GM12878 (cell line): ENCODE results near the gene DCUN1D3. TPM values are rescaled to one million over a fixed set of nuclear protein-coding genes. Genes with fewer than 3 reads are reported as not detected.
A peak's percentile ranks its signal among the peaks of the same experiment; 100 is the strongest.

Experiments used
- ATAC-seq: fragments of 200-7000 bp; cut with Tn5 transposase; 3 replicates; pipeline ENCODE4 v1.9.1; 2020; ENCODE audit warnings: mild to moderate bottlenecking, moderate library complexity
- BruUV-seq: library from RNA; stranded (reverse); fragments of 400-500 nt; replicated peaks from 2 replicates; lab custom pipeline; 2021; lab: Mats Ljungman, UMichigan
- CTCF ChIA-PET: fragments of 300-600 bp; sonication (Branson Sonifier 250); formaldehyde crosslinking; extraction: SDS; loops from one replicate; lab custom pipeline; 2021; ENCODE audit warnings: inconsistent platforms; lab: Yijun Ruan, JAX
- POLR2A ChIA-PET: fragments of 350-600 bp; formaldehyde crosslinking; extraction: SDS; loops from one replicate; lab custom pipeline; 2021; ENCODE audit warnings: inconsistent platforms; lab: Charles Lee
- RAD21 ChIA-PET: fragments of 300-600 bp; sonication (Branson Sonifier 250); formaldehyde crosslinking; loops from one replicate; lab custom pipeline; 2023; ENCODE audit warnings: antibody characterized with exemption; ENCODE audit not compliant: unreplicated experiment; lab: Charles Lee
- SMC1A ChIA-PET: fragments of 300-600 bp; sonication (Branson Sonifier 250); formaldehyde crosslinking; loops from one replicate; lab custom pipeline; 2023; ENCODE audit not compliant: unreplicated experiment, uncharacterized antibody; lab: Charles Lee
- DNase-seq: peaks from one replicate; pipeline ENCODE4 v3.0.0-alpha.2; 2011; ENCODE audit warnings: low read depth, low spot score
- FAIRE-seq: peaks from 3 replicates; lab custom pipeline; 2011; peaks lifted over from hg19 to GRCh38; lab: Jason Lieb, UNC
- H2AFZ ChIP-seq: 2 replicates; pipeline ENCODE4 v1.6.0; 2011; ENCODE audit warnings: low read depth, low read length, control low read depth; ENCODE audit not compliant: control insufficient read depth
- H3K27ac ChIP-seq: 2 replicates; pipeline ENCODE4 v1.5.1; 2011; ENCODE audit warnings: control low read depth; ENCODE audit not compliant: control insufficient read depth, insufficient read depth
- H3K27me3 ChIP-seq, 2 experiments: replicated peaks in 1 of 2; 2 replicates each; pipeline versions ENCODE4 v1.6.0 to v1.6.1; 2011; ENCODE audit warnings: low read length in 1 of 2; ENCODE audit not compliant: control insufficient read depth in 2 of 2, insufficient read depth in 2 of 2
- H3K36me3 ChIP-seq, 2 experiments: 2 replicates each; pipeline ENCODE4 v1.5.1; 2011; ENCODE audit warnings: low read length in 1 of 2; ENCODE audit not compliant: control insufficient read depth in 2 of 2, insufficient read depth in 2 of 2
- H3K4me1 ChIP-seq: 2 replicates; pipeline ENCODE4 v1.6.1; 2011; ENCODE audit warnings: mild to moderate bottlenecking, low read length, moderate library complexity, mixed read lengths; ENCODE audit not compliant: control insufficient read depth, insufficient read depth
- H3K4me2 ChIP-seq: 2 replicates; pipeline ENCODE4 v1.6.0; 2011; ENCODE audit warnings: control low read depth; ENCODE audit not compliant: control insufficient read depth, insufficient read depth
- H3K4me3 ChIP-seq: fragments of 200-600 bp; sonication (generic); 2 replicates; pipeline ENCODE4 v1.5.1; 2016
- H3K79me2 ChIP-seq: 2 replicates; pipeline ENCODE4 v1.6.0; 2011; ENCODE audit warnings: low read length; ENCODE audit not compliant: control insufficient read depth, insufficient read depth
- H3K9ac ChIP-seq: 2 replicates; pipeline ENCODE4 v1.8.0; 2011; ENCODE audit warnings: low read length, control low read depth, mixed read lengths; ENCODE audit not compliant: control insufficient read depth, insufficient read depth
- H3K9me3 ChIP-seq: replicated peaks from 3 replicates; pipeline ENCODE4 v1.5.1; 2011; ENCODE audit warnings: mild to moderate bottlenecking, low read length; ENCODE audit not compliant: control insufficient read depth, insufficient read depth
- H4K20me1 ChIP-seq: 2 replicates; pipeline ENCODE4 v1.6.0; 2011; ENCODE audit not compliant: control insufficient read depth, insufficient read depth
- ASH2L ChIP-seq: fragments of 300-600, 200-600 bp; sonication (generic); IDR thresholded peaks from 2 replicates; pipeline ENCODE4 v1.6.1; 2017; ENCODE audit warnings: low read depth, mild to moderate bottlenecking, borderline replicate concordance
- EP300 ChIP-seq, 2 experiments: fragments of 150-350 bp in 1 of 2; IDR thresholded peaks; 2 replicates each; pipeline ENCODE4 v1.6.1; 2011 to 2012; ENCODE audit warnings: low read depth in 2 of 2, low read length in 2 of 2, borderline replicate concordance in 1 of 2, improper control_type of control experiment in 1 of 2, inconsistent platforms in 1 of 2; ENCODE audit not compliant: control insufficient read depth in 1 of 2
- GATAD2B ChIP-seq: fragments of 450-650 bp; conservative IDR thresholded peaks from 2 replicates; pipeline ENCODE4 v1.6.1; 2017; ENCODE audit warnings: low read depth, mild to moderate bottlenecking, moderate library complexity
- IRF4 ChIP-seq: IDR thresholded peaks from 2 replicates; pipeline ENCODE4 v1.6.1; 2011; ENCODE audit warnings: low read depth, low read length
- MEF2B ChIP-seq: fragments of 450-650 bp; IDR thresholded peaks from 2 replicates; pipeline ENCODE4 v1.6.1; 2018; ENCODE audit warnings: mild to moderate bottlenecking, moderate library complexity; ENCODE audit not compliant: partially characterized antibody, poor library complexity, severe bottlenecking
- MYC ChIP-seq: IDR thresholded peaks from 2 replicates; pipeline ENCODE4 v1.6.1; 2011; ENCODE audit warnings: mild to moderate bottlenecking, low read length, moderate library complexity, inconsistent platforms; ENCODE audit not compliant: insufficient read depth, insufficient replicate concordance, insufficient read length, severe bottlenecking
- PKNOX1 ChIP-seq: fragments of 450-650 bp; IDR thresholded peaks from 2 replicates; pipeline ENCODE4 v1.6.1; 2016; ENCODE audit warnings: mild to moderate bottlenecking
- RUNX3 ChIP-seq: IDR thresholded peaks from 2 replicates; pipeline ENCODE4 v1.6.1; 2012; ENCODE audit warnings: low read length, inconsistent platforms
- WGBS: methylation state at CpG from one replicate; pipeline ENCODE4 v1.1.6; 2016; ENCODE audit warnings: low lambda C conversion rate; ENCODE audit not compliant: insufficient replicate concordance, insufficient coverage; ENCODE audit errors: missing lambda C conversion rate; 5-methylcytosine and 5-hydroxymethylcytosine counted together
- in situ Hi-C: fragments of 300-500 bp; cut with MboI; formaldehyde crosslinking; loops from 9 replicates; pipeline ENCODE4 v1.14.3; 2018; ENCODE audit warnings: mixed read lengths
- intact Hi-C: fragments of 100-400 bp; cut with micrococcal nuclease; formaldehyde crosslinking; loops from one replicate; pipeline ENCODE4 v1.14.2; 2022; ENCODE audit not compliant: unreplicated experiment
- polyA plus RNA-seq, 11 experiments: library from polyadenylated mRNA; depleted of rRNA in 4 of 11; unstranded in 6 of 11; stranded (reverse) in 5 of 11; fragments of >200 nt; fragmentation: Nextera tagmentation in 4 of 11; fragmentation: Illumina TruSeq in 1 of 11; extraction: Ambion mirVana in 4 of 11; extraction: Trizol in 1 of 11; gene quantifications; 1 replicate in 1 of 11; 2 replicates in 10 of 11; pipeline versions ENCODE4 v1.2.1 to v1.2.3, GENCODE V29; 2011 to 2016; ENCODE audit warnings: inconsistent platforms in 2 of 11, missing spikeins in 2 of 11, low read depth in 1 of 11
- total RNA-seq, 4 experiments: library from RNA; depleted of rRNA in 3 of 4; stranded (reverse); fragments of >200 nt in 3 of 4; fragmentation: Illumina TruSeq in 1 of 4; extraction: Trizol in 1 of 4; gene quantifications; 2 replicates each; pipeline versions ENCODE4 v1.2.1 to v1.2.3, GENCODE V29; 2013 to 2021
- TF ChIP-seq, protein P1 (sequence below): IDR thresholded peaks from 2 replicates; pipeline ENCODE4 v1.6.1; 2011; ENCODE audit warnings: mild to moderate bottlenecking, low read depth, low read length, moderate library complexity; ENCODE audit not compliant: insufficient replicate concordance

The DCUN1D3 gene
- total and polyA plus RNA-seq, 10 of the 15 experiments (the other 5 are each of a cell fraction or from before 2014, with no cell fraction given), result 0.47 to 4.5 (median 1.9) TPM

- Histone ChIP-seq H3K4me3 (no peak overlapping the region), H2AFZ (no peak overlapping the region), H3K79me2 (no peaks in the 10 kb centered on the region), H3K27me3 (no peaks in the 10 kb centered on the region), H4K20me1 (no peaks in the 10 kb centered on the region), H3K4me1 (peaks cover 4% of the 10 kb centered on the region; the same call in 1 of the 2 replicates), H3K9ac (no peak overlapping the region), H3K27ac (no peak overlapping the region), H3K4me2 (no peak overlapping the region), H3K36me3 (peaks cover 4 to 6% of the 10 kb centered on the region in 2 experiments; a peak in 3 of 4 replicates), H3K9me3 (no peaks in the 10 kb centered on the region)
- ATAC-seq (no peak), DNase-seq (no peak), FAIRE-seq (no peak)
- intact Hi-C loops (no loop called here), in situ Hi-C loops (no loop called here)
- SMC1A ChIA-PET, result interaction anchor here (0.9 to 1.5 kb wide), 5 partner anchors 10 to 241 kb away, joined by 3 to 4 read pairs (median 3); no protein-coding TSS in a partner anchor
- TF ChIP-seq IRF4 (no peak), ASH2L (no peak), MYC (no peak), PKNOX1 (peak; percentile 53), GATAD2B (no peak), MEF2B (peak; percentile 33), EP300 (IDR thresholded peaks at IDR 0.05; ENCODE audit: borderline replicate concordance in 1 of 2, control insufficient read depth in 1 of 2, low read depth in 2 of 2, low read length in 2 of 2) (0 out of 4 replicates have a peak, but pooled peaks of 1 of the 2 experiments have one; percentile 12), RUNX3 (peak; percentile 67)
- TF ChIP-seq, protein P1, sequence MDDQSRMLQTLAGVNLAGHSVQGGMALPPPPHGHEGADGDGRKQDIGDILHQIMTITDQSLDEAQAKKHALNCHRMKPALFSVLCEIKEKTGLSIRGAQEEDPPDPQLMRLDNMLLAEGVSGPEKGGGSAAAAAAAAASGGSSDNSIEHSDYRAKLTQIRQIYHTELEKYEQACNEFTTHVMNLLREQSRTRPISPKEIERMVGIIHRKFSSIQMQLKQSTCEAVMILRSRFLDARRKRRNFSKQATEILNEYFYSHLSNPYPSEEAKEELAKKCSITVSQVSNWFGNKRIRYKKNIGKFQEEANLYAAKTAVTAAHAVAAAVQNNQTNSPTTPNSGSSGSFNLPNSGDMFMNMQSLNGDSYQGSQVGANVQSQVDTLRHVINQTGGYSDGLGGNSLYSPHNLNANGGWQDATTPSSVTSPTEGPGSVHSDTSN, result peak; percentile 37
- POLR2A ChIA-PET, result interaction anchor here (1.7 kb wide), 1 partner anchor 13 kb away, joined by 3 read pairs; no protein-coding TSS in a partner anchor
- no TSS peak for BruUV-seq
- RAD21 ChIA-PET, result interaction anchor here (0.6 to 2.7 kb wide), 2 partner anchors 38 to 241 kb away, joined by 3 to 6 read pairs; partner anchors contain the start of genes ERI2 and REXO5
- 95% methylated on average over 2 of the region's 2 CpGs for WGBS
- CTCF ChIA-PET, result interaction anchor here (1.0 to 1.1 kb wide), 2 partner anchors 11 to 457 kb away, joined by 3 to 4 read pairs; no protein-coding TSS in a partner anchor
These were observed 56.1 kb downstream of the DCUN1D3 start for GRCh38 chr16:20844054-20844453.
